HG03064 (cell line): ENCODE data around the gene NAGS.
"Not testable (repeated sequence)": the region's sequence is repeated elsewhere in the genome, so short reads cannot be mapped to it uniquely, and the experiment has no call there.

Experiments used
- ATAC-seq: cut with Tn5 transposase; IDR thresholded peaks from one replicate; pipeline ENCODE4 v1.9.1; 2021; ENCODE audit warnings: low read depth; ENCODE audit not compliant: unreplicated experiment

NAGS gene

DNA sequence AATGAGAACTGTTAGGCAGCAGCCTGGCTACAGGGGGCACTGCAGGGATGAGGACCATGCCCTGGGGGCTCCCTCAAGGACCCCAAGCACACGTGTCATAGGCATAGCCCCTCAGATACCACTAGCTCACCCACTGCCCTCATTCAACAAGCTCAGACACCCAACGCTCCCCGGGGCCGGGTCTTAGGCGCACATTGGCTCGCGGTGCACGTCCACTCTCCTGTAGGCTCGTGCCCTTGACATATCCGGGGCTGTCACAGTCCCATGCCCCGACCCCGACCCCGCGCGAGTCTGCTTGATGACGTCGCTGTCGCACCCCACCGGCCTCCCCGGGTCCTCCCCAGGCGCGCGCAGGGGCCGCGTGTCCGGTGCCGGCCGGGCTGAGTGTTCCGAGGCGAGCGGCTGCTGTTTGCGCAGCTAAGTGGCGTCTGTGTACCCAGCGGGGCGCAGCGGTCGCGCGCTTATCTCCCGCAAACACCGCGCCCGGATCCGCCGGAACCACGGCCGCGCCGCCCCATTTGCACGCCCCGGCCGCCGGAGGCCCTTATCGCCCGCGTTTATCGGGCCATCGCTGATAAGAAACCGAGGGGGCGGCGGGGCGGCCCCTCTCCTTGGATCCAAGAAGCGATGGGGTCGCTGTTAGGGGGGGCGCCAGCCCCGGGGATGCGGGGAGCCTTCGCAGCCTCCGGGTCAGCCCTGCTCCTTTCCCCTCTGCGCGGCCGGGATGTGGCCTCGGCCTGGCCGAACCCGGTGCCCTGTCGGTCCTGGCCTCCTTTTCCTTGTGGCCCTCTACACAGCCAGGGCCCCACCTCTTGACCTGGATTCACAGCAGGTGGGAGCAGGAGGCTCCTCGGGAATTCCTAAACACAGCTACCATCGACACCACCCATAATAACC is 20.7 kb upstream of the NAGS start:
- no peak for ATAC-seq

DNA sequence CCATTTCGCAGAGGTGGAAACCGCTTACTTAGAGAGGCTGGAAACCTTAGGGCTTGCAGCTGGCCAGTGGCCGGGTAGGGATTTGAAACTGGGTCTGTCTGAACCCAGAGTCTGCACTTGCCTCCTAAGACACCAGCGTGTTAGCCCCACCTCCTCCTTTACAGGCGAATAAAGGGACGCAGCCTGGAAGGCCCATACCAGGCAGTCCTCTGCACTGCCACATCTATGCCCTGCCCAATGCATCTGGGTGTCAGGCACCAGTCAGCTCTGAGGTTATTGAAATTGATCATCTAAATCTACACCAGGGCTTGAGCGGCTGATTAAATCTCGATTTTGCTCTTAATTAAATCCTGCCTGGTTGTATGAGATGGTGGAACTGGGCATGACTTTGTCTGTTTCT is 19.9 kb upstream of the NAGS start:
- no peak for ATAC-seq

- ATAC-seq = no peak
Measured at GRCh38 chr17:43986225-43986981, 18.0 kb upstream of the NAGS start.

GRCh38 chr17:43987131-43988021 is 17.0 kb upstream of the NAGS start:
- no peak for ATAC-seq

DNA sequence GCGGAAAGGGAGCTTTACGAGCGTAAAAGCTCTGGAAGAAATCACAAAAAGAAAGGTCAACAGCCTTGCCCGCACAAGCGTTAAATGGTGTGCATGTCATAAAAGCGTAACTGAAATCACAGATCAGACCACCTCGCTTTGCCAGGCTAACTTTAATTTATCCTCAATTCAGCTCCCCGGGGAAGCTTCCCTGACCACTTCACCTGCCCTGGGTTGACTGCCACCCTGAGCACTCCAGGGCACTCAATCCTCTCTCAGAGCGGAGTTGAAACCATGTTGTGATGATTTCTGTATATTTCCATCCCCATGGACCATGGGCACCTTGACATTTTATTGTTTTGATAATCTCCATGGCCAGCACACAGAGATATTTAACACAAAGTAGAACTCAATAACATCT is 16.1 kb upstream of the NAGS start:
- no peak for ATAC-seq

DNA sequence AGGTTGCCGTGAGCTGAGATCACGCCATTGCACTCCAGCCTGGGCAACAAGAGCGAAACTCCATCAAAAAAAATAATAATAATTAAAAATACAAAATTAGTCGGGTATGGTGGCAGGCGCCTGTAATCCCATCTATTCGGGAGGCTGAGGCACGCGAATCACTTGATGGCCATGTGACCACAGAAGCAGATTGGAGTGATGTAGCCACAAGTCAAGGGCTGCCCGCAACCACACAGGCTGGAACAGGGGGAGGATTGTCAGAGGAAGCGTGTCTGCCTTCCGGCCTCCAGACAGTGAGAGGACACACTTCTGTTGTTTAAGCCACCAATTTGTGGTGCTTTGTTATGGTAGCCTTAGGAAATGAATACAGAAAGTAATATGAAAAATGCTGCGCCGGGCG is 11.8 kb upstream of the NAGS start:
- ATAC-seq = no peak

DNA sequence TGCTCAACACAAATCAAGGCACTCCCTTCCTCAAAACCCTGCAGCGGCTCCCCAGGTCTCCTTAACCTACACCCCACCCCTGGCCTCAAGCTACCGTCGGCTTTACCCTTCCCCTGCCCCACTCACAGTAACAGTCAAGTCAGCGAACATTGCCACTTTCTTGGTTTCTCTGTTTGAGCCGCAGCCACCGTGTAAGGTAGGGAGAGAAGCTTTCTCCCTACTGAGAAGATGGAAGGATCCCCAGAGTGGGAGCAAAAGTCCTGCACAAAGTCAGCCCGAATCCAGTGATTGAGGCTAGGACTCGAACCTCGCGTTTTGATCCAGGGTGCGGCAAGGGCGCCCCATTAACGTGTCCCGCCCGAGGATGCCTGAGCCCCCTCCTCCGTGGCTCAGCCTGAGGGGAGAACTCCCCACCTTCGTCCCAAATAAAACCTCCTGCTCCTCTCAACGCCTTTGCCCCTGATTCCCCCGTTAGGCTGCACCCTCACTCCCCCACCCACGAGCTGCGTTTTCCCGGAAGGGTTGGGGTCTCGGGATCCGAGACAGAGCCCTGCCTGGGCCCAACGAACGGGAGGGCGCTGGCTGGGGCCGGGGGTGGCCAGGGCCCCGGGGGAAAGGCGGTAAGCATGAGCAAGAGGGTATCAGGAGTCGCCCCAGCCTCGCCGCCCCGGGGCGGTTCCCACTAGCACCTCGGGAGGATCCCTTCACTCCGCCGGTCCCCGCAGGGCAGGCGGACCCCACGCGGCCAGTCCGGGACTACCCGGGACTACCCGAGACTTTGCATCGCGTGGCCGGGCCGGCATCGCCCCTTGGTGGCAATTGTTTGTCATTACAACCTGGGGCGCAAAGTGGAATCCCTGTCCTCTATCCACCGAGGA is 9.9 kb upstream of the NAGS start:
- ATAC-seq = no peak

- ATAC-seq = no peak
Measured at GRCh38 chr17:43995150-43995471, 9.3 kb upstream of the NAGS start.

- ATAC-seq = not testable (repeated sequence)
Measured at GRCh38 chr17:43997180-43997579, 7.2 kb upstream of the NAGS start.

DNA sequence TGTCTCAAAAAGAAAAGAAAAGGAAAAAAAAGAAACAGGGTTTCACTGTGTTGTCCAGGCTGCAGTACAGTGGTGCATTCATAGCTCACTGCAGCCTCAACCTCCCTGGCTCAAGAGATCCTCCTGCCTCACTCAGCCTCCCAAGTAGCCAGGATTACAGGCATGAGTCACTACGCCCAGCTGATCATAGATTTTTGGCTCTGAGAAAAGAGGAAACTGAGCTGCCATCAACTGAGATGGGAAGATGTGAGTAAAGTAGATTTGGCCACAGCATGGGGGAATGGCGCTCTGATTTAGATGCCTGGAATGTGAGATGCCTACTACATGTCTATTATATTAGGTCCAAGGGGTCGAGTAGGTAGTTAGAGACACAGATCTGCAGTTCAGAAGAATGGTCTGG is 5.9 kb upstream of the NAGS start:
- ATAC-seq = no peak

DNA sequence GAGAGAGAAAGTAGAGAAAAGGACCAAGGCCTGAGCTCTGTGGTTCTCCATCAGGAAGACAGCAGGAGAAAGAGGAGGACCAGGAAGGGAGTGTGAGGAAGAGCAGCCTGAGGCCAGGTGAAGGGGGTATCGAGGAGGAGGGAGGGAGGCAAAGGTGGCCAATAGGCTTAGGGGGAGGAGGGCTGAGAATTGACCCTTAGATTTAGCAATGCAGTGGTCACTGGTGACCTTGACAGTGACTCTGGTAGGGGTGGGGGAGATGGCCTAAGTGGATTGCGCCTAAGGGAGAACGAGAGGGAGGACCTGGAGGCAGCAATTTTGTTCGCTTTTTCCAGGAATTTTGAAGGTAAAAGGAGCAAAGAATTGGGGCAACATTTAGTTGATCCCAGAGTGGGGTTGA is 5.4 kb upstream of the NAGS start:
- ATAC-seq = no peak

- no peak for ATAC-seq
Measured at GRCh38 chr17:44000141-44000860, 4.1 kb upstream of the NAGS start.

DNA sequence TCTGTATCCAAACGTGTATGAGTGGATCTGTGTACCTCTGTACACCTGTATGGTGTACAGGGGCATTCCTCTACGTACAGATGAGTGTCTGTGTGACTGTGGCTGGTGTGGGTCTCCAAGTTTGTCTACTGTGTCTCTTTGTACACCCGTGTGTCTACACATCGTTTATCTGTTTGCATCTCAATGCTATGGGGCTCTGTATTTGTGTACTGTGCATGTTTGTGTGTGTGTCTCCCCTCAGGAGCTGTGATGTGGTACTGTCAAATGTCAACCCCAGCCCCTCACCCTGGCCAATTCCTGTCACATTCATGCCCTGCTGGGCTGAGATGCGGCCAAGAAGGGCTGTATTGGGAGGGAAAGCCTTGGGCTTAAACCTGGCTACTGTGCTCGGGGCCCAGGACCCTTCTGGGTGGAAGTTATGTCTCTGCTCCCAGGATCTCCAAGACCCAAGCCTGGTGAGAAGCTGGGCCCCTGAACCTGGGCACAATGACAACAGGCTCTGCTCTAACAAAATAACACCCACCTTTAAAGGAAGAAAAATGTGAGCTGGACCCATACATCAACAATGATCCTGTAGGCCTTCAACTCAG is 3.5 kb upstream of the NAGS start:
- ATAC-seq = no peak

- ATAC-seq = no peak
Measured at GRCh38 chr17:44001461-44001920, 2.9 kb upstream of the NAGS start.

DNA sequence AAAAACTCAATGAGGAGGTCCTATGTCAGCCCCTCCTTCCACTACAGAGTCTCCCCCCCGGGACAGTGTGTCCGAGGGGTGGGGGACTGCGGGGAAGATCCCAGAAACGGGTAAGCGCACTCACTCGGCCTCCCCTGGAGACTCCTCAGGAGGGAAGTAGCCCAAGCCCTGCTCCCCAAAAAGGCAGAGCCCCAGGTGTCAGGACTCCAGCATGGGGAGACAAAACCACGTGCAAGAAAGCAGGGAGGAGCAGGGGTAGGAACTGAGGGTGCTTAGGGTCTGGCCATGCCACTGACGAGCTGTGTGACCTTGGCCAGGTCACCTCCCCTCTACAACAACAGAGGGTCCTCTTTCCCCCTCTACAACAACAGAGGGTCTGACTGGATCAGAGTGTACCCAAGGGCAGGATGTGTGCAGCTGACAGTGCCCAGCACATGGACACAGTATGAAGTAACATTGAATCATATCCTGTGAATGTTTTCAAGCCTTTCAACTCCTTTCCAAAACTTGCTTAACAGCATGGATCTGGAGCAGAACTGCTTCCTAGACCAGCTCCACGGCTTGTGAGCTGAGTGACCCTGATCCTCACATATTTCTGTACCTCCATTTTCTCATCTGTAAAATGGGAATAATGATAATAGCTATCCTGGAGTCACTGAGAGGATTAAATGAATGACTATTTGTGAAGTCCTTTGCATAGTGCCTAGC is 2.1 kb upstream of the NAGS start:
- ATAC-seq = no peak

- ATAC-seq = no peak
Measured at GRCh38 chr17:44004761-44005526, 522 bp downstream of the NAGS start.

DNA sequence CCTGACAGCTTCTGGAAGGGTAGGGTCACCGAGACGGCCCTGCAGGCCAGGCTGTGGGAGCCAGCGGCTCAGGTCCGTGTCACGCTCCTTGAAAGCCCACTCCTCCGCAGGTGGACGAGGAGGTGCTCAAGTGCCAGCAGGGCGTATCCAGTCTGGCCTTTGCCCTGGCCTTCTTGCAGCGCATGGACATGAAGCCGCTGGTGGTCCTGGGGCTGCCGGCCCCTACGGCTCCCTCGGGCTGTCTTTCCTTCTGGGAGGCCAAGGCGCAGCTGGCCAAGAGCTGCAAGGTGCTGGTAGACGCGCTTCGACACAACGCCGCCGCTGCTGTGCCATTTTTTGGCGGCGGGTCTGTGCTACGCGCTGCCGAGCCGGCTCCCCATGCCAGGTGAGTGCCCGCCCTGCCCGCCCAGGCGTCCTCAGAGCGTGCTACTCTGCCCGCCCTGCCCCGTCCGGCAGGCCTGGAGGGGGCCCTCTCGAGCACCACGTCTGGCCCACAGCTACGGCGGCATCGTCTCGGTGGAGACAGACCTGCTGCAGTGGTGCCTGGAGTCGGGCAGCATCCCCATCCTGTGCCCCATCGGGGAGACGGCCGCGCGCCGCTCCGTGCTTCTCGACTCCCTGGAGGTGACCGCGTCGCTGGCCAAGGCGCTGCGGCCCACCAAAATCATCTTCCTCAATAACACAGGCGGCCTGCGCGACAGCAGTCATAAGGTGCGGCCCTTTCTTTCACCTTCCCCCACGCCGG is 1.3 kb downstream of the NAGS start:
- no peak for ATAC-seq
